HL-60/S4 treated with phorbol 12-myristate 13-acetate at 8.2 ng/mL for 4 days and 3 days (cell line): Measurements from ENCODE around the gene MAPK4.
"Not testable (repeated sequence)": the region's sequence is repeated elsewhere in the genome, so short reads cannot be mapped to it uniquely, and the experiment has no call there.

Experiments used
- in situ Hi-C: fragments of 300-500 bp; cut with MboI; formaldehyde crosslinking; loops from 2 replicates; pipeline ENCODE4 v1.15.0; 2022; ENCODE audit warnings: low sequenced_read_pairs

MAPK4 gene

GRCh38 chr18:50573679-50574078 is 13.8 kb downstream of the MAPK4 start:
- in situ Hi-C loops: no loop called here

DNA sequence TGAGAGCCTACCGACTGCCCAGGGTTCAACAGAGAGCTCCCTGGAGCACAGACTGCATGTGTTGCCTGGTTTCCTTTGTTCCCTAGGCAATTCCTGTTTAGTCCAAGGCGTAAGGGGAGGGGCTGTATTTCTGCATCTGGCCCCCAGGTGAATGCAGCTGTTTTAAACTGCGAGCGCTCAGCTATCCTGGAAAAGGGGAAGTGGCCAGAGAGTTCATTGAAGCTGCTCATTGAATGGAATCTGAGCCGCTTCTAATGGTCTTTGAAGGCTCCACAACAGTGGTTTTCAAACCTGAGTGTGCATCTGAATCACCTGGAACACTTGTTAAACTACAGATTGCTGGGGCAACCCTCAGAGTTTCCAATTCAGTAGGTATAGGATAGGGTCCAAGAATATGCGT is 18.1 kb downstream of the MAPK4 start:
- in situ Hi-C loops: no loop called here

DNA sequence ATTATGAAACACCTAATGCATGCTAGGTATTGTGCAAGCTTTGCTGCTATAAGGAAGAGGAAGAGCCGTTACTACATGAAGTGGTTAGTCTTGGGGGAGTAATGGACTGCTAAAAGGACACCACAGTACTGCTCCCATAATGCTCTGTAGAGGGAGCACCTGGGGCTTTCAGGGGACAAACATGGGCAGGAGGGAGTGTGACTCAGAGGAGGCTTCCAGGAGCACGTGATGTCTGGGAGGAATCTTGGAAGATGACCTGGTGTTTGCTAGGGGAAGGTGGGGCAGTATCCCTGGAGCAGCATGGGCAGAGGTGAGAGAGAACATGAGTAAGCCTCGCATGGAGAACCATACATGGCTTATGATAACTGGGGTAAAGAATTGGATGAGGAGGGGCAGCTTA is 18.8 kb downstream of the MAPK4 start:
- in situ Hi-C loops: no loop called here

- in situ Hi-C loops: no loop called here
Measured at GRCh38 chr18:50579061-50579774, 19.3 kb downstream of the MAPK4 start.

- in situ Hi-C loops: no loop called here
Measured at GRCh38 chr18:50581517-50581916, 21.6 kb downstream of the MAPK4 start.

DNA sequence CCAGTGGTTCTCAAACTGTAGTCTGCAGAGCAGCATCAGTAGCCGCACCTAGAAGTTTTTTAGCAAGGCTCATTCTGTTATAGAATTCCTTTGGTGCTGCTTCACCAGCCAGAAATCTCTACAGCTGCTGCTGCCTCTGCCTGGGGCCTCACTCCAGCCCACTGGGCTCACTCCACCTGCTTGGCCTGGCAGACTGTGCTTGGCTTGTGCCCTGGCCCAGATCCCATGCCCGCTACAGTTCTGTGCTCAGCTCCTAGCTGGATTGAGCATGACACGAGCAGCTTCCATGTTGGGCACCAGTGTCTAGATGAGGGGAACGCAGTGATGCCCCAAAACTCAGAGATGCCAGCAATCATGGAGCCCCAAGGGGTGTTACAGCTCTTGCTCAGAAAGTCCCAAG is 22.6 kb downstream of the MAPK4 start:
- in situ Hi-C loops: no loop called here

DNA sequence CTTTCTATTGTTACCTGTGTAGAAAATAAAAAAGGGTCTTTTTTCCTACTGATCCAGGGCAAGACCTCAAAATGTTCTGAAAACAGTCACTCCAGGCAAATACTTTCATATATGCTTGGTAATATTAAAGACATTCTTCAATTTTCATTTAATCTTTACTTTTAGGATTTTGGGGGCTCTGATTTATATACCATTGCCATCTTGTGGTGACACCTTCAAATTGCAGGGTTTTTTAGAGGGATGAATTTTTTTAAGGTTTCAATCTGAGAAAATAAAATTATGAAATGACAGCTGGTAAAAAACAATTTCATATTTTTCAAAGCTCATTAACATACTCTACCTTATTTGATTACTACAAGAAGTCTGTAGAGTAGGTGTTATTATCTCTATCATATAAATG is 26.8 kb downstream of the MAPK4 start:
- in situ Hi-C loops: no loop called here

- in situ Hi-C loops: no loop called here
Measured at GRCh38 chr18:50590593-50590992, 30.7 kb downstream of the MAPK4 start.

- in situ Hi-C loops: no loop called here
Measured at GRCh38 chr18:50594012-50594411, 34.1 kb downstream of the MAPK4 start.

- in situ Hi-C loops: no loop called here
Measured at GRCh38 chr18:50594942-50595341, 35.1 kb downstream of the MAPK4 start.

DNA sequence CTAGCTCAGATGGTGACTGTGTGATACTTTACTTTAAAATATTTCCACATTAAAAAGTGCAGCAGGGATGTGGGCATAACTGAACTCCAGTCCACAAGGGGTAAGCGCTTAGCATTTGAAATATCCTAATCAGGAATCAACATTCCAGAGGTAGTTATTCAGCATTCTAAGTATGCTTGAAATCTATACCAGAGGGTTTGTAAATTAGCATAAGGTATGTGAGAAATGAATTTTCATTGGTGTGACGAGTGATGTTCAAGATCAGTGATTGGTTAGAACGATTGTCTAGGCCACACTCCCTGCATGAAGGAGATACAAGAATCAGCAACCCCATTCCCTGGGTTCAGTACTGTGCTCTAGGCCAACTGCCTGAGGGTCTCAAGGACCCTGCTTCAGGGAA is 42.6 kb downstream of the MAPK4 start:
- in situ Hi-C loops: no loop called here

GRCh38 chr18:50606609-50607008 is 46.7 kb downstream of the MAPK4 start:
- in situ Hi-C loops: no loop called here

GRCh38 chr18:50607378-50607926 is 47.6 kb downstream of the MAPK4 start:
- in situ Hi-C loops: no loop called here

DNA sequence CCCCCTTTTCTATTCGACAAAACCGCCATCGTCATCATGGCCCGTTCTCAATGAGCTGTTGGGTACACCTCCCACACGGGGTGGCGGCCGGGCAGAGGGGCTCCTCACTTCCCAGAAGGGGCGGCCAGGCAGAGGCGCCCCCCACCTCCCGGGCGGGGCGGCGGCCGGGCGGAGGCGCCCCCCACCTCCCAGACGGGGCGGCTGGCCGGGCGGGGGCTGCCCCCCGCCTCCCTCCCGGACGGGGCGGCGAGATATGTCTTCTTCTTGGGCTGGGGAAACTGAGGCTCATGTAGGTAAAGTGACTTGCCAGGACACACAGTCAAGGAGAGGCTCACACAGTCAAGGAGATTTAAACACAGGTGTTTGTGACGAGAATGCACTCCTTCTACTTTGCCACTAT is 49.3 kb downstream of the MAPK4 start:
- in situ Hi-C loops: not testable (repeated sequence)

- in situ Hi-C loops: no loop called here
Measured at GRCh38 chr18:50610349-50610748, 50.5 kb downstream of the MAPK4 start.

DNA sequence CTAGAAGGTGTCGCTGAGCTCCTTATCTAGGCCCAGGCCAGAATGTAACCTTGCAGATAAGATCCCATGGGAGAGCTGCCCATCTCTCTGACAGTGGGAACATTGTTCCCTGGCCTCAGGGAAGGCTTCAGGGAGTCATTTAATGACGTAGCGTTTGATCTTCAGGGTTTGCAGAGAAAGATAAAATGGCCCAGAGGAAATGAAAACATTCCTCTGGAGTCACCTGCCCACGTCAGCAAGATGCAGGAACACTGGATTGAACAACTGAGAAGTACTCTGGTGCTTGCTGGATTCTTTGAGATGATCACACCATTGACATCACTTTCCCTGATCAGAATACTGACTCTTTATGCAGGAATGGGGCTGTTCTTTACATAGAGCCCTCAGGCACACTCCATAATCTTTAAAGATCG is 51.6 kb downstream of the MAPK4 start:
- in situ Hi-C loops: no loop called here

- in situ Hi-C loops: no loop called here
Measured at GRCh38 chr18:50614838-50615237, 55.0 kb downstream of the MAPK4 start.

- in situ Hi-C loops: no loop called here
Measured at GRCh38 chr18:50616484-50617048, 56.7 kb downstream of the MAPK4 start.

GRCh38 chr18:50619861-50620275 is 60.0 kb downstream of the MAPK4 start:
- in situ Hi-C loops: no loop called here

- in situ Hi-C loops: no loop called here
Measured at GRCh38 chr18:50620319-50620718, 60.4 kb downstream of the MAPK4 start.

- in situ Hi-C loops: no loop called here
Measured at GRCh38 chr18:50621366-50621765, 61.5 kb downstream of the MAPK4 start.

GRCh38 chr18:50622320-50622719 is 62.4 kb downstream of the MAPK4 start:
- in situ Hi-C loops: no loop called here
